WTC11 (cell line): Measurements from ENCODE around the gene CYREN.

ENCODE experiments used
- GTF2I ChIP-seq: fragments of 250-450 bp; sonication (Bioruptor Pico); conservative IDR thresholded peaks from 2 replicates; pipeline ENCODE4 v1.4.0; 2021; ENCODE audit warnings: mild to moderate bottlenecking
- IRF2 ChIP-seq: sonication (generic); formaldehyde crosslinking; IDR thresholded peaks from 2 replicates; pipeline ENCODE4 v1.8.0; 2022; ENCODE audit warnings: low read depth, missing genetic modification reagents, borderline replicate concordance
- MAX ChIP-seq: sonication (generic); formaldehyde crosslinking; IDR thresholded peaks from 2 replicates; pipeline ENCODE4 v1.8.0; 2022; ENCODE audit warnings: mild to moderate bottlenecking, missing genetic modification reagents
- NR3C1 ChIP-seq: sonication (generic); formaldehyde crosslinking; conservative IDR thresholded peaks from 2 replicates; pipeline ENCODE4 v1.8.1; 2023; ENCODE audit warnings: low read depth, mild to moderate bottlenecking, missing genetic modification reagents
- PREB ChIP-seq: sonication (generic); formaldehyde crosslinking; IDR thresholded peaks from 2 replicates; pipeline ENCODE4 v1.8.1; 2022; ENCODE audit warnings: mild to moderate bottlenecking, missing genetic modification reagents, moderate library complexity, borderline replicate concordance
- SP1 ChIP-seq: sonication (generic); formaldehyde crosslinking; conservative IDR thresholded peaks from 2 replicates; pipeline ENCODE4 v1.8.1; 2022; ENCODE audit warnings: missing genetic modification reagents
- TCF7 ChIP-seq: sonication (generic); formaldehyde crosslinking; IDR thresholded peaks from 2 replicates; pipeline ENCODE4 v1.8.0; 2022; ENCODE audit warnings: mild to moderate bottlenecking, low read depth, missing genetic modification reagents, moderate library complexity
- TP53 ChIP-seq: sonication (generic); formaldehyde crosslinking; IDR thresholded peaks from 2 replicates; pipeline ENCODE4 v1.8.1; 2023; ENCODE audit warnings: mild to moderate bottlenecking, missing genetic modification reagents
- USF1 ChIP-seq: sonication (generic); formaldehyde crosslinking; IDR thresholded peaks from 2 replicates; pipeline ENCODE4 v1.8.0; 2022; ENCODE audit warnings: mild to moderate bottlenecking, missing genetic modification reagents
- TF ChIP-seq, protein P1 (sequence below): fragments of 200-600 bp; IDR thresholded peaks from 2 replicates; pipeline ENCODE4 v1.8.0; 2022; ENCODE audit warnings: antibody characterized with exemption
- TF ChIP-seq, protein P2 (sequence below): sonication (generic); formaldehyde crosslinking; IDR thresholded peaks from 2 replicates; pipeline ENCODE4 v1.8.1; 2022; ENCODE audit warnings: low read depth, missing genetic modification reagents, borderline replicate concordance
- TF ChIP-seq, protein P3 (sequence below): fragments of 250-450 bp; sonication (Bioruptor Pico); IDR thresholded peaks from 2 replicates; pipeline ENCODE4 v2.1.2; 2022; ENCODE audit warnings: mild to moderate bottlenecking, moderate library complexity
- TF ChIP-seq, protein P4 (sequence below): sonication (generic); formaldehyde crosslinking; IDR thresholded peaks from 2 replicates; pipeline ENCODE4 v1.8.1; 2023; ENCODE audit warnings: mild to moderate bottlenecking, missing genetic modification reagents, moderate library complexity

GRCh38 chr7:135178364-135178763 is 7.9 kb upstream of the CYREN start:
- no peak for TF ChIP-seq PREB (CRISPR knock-in tag)
- TF ChIP-seq, protein P1, sequence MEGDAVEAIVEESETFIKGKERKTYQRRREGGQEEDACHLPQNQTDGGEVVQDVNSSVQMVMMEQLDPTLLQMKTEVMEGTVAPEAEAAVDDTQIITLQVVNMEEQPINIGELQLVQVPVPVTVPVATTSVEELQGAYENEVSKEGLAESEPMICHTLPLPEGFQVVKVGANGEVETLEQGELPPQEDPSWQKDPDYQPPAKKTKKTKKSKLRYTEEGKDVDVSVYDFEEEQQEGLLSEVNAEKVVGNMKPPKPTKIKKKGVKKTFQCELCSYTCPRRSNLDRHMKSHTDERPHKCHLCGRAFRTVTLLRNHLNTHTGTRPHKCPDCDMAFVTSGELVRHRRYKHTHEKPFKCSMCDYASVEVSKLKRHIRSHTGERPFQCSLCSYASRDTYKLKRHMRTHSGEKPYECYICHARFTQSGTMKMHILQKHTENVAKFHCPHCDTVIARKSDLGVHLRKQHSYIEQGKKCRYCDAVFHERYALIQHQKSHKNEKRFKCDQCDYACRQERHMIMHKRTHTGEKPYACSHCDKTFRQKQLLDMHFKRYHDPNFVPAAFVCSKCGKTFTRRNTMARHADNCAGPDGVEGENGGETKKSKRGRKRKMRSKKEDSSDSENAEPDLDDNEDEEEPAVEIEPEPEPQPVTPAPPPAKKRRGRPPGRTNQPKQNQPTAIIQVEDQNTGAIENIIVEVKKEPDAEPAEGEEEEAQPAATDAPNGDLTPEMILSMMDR: no peak
- TF ChIP-seq, protein P2, sequence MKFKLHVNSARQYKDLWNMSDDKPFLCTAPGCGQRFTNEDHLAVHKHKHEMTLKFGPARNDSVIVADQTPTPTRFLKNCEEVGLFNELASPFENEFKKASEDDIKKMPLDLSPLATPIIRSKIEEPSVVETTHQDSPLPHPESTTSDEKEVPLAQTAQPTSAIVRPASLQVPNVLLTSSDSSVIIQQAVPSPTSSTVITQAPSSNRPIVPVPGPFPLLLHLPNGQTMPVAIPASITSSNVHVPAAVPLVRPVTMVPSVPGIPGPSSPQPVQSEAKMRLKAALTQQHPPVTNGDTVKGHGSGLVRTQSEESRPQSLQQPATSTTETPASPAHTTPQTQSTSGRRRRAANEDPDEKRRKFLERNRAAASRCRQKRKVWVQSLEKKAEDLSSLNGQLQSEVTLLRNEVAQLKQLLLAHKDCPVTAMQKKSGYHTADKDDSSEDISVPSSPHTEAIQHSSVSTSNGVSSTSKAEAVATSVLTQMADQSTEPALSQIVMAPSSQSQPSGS (CRISPR knock-in tag): no peak
- TF ChIP-seq SP1 (CRISPR knock-in tag): no peak
- no peak for TF ChIP-seq MAX (CRISPR knock-in tag)
- TF ChIP-seq, protein P3, sequence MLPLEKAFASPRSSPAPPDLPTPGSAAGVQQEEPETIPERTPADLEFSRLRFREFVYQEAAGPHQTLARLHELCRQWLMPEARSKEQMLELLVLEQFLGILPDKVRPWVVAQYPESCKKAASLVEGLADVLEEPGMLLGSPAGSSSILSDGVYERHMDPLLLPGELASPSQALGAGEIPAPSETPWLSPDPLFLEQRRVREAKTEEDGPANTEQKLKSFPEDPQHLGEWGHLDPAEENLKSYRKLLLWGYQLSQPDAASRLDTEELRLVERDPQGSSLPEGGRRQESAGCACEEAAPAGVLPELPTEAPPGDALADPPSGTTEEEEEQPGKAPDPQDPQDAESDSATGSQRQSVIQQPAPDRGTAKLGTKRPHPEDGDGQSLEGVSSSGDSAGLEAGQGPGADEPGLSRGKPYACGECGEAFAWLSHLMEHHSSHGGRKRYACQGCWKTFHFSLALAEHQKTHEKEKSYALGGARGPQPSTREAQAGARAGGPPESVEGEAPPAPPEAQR: no peak
- no peak for TF ChIP-seq USF1 (CRISPR knock-in tag)
- no peak for TF ChIP-seq IRF2 (CRISPR knock-in tag)
- no peak for TF ChIP-seq TP53 (CRISPR knock-in tag)
- TF ChIP-seq NR3C1 (CRISPR knock-in tag): no peak
- no peak for TF ChIP-seq GTF2I (CRISPR knock-in tag)
- no peak for TF ChIP-seq TCF7 (CRISPR knock-in tag)
- TF ChIP-seq, protein P4, sequence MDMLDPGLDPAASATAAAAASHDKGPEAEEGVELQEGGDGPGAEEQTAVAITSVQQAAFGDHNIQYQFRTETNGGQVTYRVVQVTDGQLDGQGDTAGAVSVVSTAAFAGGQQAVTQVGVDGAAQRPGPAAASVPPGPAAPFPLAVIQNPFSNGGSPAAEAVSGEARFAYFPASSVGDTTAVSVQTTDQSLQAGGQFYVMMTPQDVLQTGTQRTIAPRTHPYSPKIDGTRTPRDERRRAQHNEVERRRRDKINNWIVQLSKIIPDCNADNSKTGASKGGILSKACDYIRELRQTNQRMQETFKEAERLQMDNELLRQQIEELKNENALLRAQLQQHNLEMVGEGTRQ (CRISPR knock-in tag): no peak
